Measurements from ENCODE around the gene TRIM31. TPM values are rescaled to one million over a fixed set of nuclear protein-coding genes. Genes with fewer than 3 reads are reported as not detected.
A peak's percentile ranks its signal among the peaks of the same experiment; 100 is the strongest.

The TRIM31 gene
- total RNA-seq, 4 donors from 2014 or later, result not detected

- WGBS, 2 donors (ENCODE audit: low coverage in 1 of 2), result 48 to 64% methylated on average over 2 of the region's 2 CpGs
- H3K36me3 ChIP-seq, result no peaks in the 10 kb centered on the region
- no peak for ATAC-seq
- TF ChIP-seq POLR2AphosphoS5 (IDR thresholded peaks at IDR 0.05) (no peak), EP300 (IDR thresholded peaks at IDR 0.05) (no peak), POLR2A (IDR thresholded peaks at IDR 0.05) (no peak)
- TF ChIP-seq, protein P1, sequence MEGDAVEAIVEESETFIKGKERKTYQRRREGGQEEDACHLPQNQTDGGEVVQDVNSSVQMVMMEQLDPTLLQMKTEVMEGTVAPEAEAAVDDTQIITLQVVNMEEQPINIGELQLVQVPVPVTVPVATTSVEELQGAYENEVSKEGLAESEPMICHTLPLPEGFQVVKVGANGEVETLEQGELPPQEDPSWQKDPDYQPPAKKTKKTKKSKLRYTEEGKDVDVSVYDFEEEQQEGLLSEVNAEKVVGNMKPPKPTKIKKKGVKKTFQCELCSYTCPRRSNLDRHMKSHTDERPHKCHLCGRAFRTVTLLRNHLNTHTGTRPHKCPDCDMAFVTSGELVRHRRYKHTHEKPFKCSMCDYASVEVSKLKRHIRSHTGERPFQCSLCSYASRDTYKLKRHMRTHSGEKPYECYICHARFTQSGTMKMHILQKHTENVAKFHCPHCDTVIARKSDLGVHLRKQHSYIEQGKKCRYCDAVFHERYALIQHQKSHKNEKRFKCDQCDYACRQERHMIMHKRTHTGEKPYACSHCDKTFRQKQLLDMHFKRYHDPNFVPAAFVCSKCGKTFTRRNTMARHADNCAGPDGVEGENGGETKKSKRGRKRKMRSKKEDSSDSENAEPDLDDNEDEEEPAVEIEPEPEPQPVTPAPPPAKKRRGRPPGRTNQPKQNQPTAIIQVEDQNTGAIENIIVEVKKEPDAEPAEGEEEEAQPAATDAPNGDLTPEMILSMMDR (IDR thresholded peaks at IDR 0.05), result no peak
- H3K9me3 ChIP-seq, result no peaks in the 10 kb centered on the region
- no peak overlapping the region for H3K27ac ChIP-seq
- peaks cover 0 to 5% (median 0%) of the 10 kb centered on the region in 3 donors for H3K4me1 ChIP-seq
- peaks cover 51% of the 10 kb centered on the region for H3K27me3 ChIP-seq
- H3K4me3 ChIP-seq, result no peak overlapping the region
Measured at GRCh38 chr6:30155520-30156261, 42.8 kb upstream of the TRIM31 start.

DNA sequence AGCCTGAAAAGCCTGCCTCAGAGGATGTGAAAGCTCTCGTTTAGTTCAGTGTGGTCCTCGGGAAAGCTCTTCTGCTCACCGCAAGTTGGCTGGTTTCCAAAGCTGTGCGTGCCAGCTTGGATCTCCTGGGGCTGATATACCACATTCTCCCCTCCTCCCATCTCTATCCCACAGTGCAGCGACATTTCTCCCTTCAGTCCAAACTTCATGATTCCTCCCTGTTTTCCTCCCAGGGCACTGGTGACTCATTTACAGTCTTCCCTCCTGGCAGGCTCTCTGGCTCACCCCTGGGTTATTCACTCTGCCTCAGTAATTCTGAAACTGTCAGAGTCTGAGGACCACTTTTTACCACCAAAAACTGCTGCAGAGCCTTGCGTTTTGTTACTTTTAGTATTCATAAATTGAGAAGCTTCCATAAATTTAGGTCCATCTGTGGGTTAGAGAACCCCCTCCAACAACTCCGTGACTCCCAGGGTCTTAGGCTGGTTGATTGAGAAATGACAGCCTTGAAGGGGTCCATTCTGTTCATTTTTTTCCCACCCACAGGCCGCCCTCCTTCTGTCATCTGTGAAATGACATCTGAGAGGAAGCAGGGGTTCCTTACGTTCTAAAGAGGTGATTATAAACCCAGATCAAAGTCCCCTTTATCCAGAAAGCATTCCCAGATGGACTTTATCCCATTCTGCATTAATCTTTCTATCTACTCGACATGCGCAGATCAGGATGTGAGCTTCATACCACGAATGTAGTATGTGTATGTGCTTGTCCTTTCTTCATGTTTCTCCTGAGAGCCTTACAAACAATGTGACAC lies 42.0 kb upstream of the TRIM31 start:
- peak; percentile 35 for ATAC-seq
- 44% methylated on average over 10 to 11 of the region's 12 CpGs for WGBS, 2 donors (ENCODE audit: low coverage in 1 of 2)

GRCh38 chr6:30154061-30154460 lies 41.2 kb upstream of the TRIM31 start:
- no peak overlapping the region for H3K27ac ChIP-seq
- no peak for ATAC-seq
- H3K4me1 ChIP-seq, result peaks cover 0 to 5% (median 0%) of the 10 kb centered on the region in 3 donors
- H3K9me3 ChIP-seq, result no peaks in the 10 kb centered on the region
- H3K27me3 ChIP-seq, result peaks cover 47% of the 10 kb centered on the region
- no peak overlapping the region for H3K4me3 ChIP-seq
- TF ChIP-seq POLR2A (IDR thresholded peaks at IDR 0.05) (no peak), EP300 (IDR thresholded peaks at IDR 0.05) (no peak), POLR2AphosphoS5 (IDR thresholded peaks at IDR 0.05) (no peak)
- TF ChIP-seq, protein P1 (IDR thresholded peaks at IDR 0.05), result no peak
- H3K36me3 ChIP-seq, result no peaks in the 10 kb centered on the region
- no CpG with 5 or more reads among the region's 17 CpGs for WGBS, 2 donors (ENCODE audit: low coverage in 1 of 2)

More for the DNA sequence above, 42.0 kb upstream of the TRIM31 start:
- Histone ChIP-seq H3K9me3 (no peaks in the 10 kb centered on the region), H3K27me3 (peaks cover 51% of the 10 kb centered on the region), H3K4me1 (peaks cover 0 to 5% (median 0%) of the 10 kb centered on the region in 3 donors), H3K27ac (no peak overlapping the region), H3K4me3 (no peak overlapping the region), H3K36me3 (no peaks in the 10 kb centered on the region)
- TF ChIP-seq POLR2AphosphoS5 (IDR thresholded peaks at IDR 0.05) (no peak), EP300 (IDR thresholded peaks at IDR 0.05) (no peak), POLR2A (IDR thresholded peaks at IDR 0.05) (no peak)
- TF ChIP-seq, protein P1 (IDR thresholded peaks at IDR 0.05), result no peak

DNA sequence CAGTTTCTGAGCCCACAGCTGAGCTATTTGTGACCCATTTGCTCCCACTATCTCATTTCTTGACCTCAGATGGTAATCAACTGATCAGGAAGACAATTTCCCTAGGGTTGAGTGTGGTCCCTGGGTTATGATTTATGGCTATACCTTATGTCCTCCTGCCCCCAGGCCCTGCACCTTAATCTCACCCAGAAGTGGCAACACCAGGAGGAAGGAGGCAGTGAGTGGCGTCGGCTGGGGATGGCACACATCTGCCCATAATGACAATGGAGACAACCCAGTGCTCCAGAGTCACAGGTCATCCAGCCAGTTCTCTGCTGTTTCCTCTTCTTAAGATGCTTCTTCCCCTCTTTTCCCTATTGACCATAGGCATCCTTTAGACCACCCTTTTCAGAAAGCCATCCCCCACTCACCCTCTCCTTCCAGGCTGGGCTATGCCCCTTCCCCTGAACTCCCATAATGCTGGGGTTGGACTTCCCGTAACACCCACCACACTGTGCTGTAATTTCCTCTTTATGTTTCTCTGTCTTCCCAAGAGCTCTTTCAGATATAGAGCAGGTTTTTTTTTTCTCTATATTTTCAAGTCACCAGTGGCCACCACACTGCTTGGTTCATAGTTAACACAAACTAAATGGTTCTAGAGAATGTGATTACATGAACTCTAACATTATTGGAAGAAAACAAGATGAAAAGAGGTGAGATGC lies 40.2 kb upstream of the TRIM31 start:
- H3K27me3 ChIP-seq, result peaks cover 51% of the 10 kb centered on the region
- H3K9me3 ChIP-seq, result no peaks in the 10 kb centered on the region
- H3K36me3 ChIP-seq, result no peaks in the 10 kb centered on the region
- TF ChIP-seq EP300 (IDR thresholded peaks at IDR 0.05) (no peak), POLR2A (IDR thresholded peaks at IDR 0.05) (no peak), POLR2AphosphoS5 (IDR thresholded peaks at IDR 0.05) (no peak)
- TF ChIP-seq, protein P1 (IDR thresholded peaks at IDR 0.05), result no peak
- peaks cover 0 to 5% (median 0%) of the 10 kb centered on the region in 3 donors for H3K4me1 ChIP-seq
- no peak for ATAC-seq
- no peak overlapping the region for H3K27ac ChIP-seq
- WGBS, 2 donors (ENCODE audit: low coverage in 1 of 2), result 74 to 89% methylated on average over 3 of the region's 3 CpGs
- no peak overlapping the region for H3K4me3 ChIP-seq

Measured in gastroesophageal sphincter (tissue), 4 donors.